GM10266 (cell line): ENCODE measurements around the gene GALNT18.

Experiments
- DNase-seq: peaks from one replicate; pipeline ENCODE4 v3.0.0; 2012; ENCODE audit errors: extremely low spot score
- CTCF ChIP-seq: IDR thresholded peaks from 2 replicates; pipeline ENCODE4 v1.5.1; 2012; ENCODE audit warnings: mild to moderate bottlenecking, low read depth; ENCODE audit not compliant: control insufficient read depth, insufficient read depth; ENCODE audit errors: missing control alignments

GALNT18 gene

GRCh38 chr11:11381471-11382105, 240.2 kb downstream of the GALNT18 start:
- DNase-seq, result no peak

GRCh38 chr11:11380883-11381282, 240.9 kb downstream of the GALNT18 start:
- no peak for DNase-seq
- TF ChIP-seq CTCF, result no peak

More at GRCh38 chr11:11381471-11382105, 240.2 kb downstream of the GALNT18 start:
- TF ChIP-seq CTCF, result no peak

DNA sequence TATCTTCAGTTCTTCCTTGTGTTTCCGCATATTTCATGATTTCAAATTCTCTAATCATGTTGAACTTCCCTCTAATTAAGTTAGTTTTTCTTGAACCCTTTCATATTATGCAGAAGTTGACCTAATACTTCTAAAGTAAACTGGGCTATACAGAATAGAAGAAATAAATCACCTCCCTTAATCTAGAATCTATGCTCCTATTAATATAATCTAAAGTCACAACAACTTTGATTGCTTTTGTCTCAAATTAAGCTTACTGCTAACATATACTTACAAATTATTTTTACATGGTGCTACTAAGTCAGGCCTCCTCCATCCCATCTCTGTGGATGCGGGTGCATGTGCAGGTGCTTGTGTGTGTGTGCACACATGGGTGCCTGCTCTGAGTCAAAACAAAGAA, 241.5 kb downstream of the GALNT18 start:
- TF ChIP-seq CTCF, result no peak
- no peak for DNase-seq

DNA sequence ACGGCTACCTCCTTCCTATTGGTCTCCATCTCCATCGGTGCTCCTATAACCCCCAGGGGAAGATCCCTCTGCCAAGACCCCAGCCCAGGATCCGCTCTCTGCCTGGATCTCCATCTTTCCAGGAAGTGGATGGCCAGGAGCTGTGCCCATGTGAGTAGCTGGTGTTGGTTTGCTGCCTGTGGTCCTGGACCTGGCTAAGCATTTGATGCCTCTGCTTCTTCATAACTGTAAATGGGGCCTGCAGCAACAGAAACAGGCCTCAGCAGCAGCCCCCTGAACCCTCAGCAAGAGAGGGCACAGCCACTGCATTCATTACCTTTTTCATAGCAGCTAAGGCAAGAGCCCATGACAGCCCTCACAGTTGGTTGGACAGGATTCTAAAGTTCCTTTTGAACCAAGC, 242.1 kb downstream of the GALNT18 start:
- no peak for DNase-seq
- TF ChIP-seq CTCF, result no peak

DNA sequence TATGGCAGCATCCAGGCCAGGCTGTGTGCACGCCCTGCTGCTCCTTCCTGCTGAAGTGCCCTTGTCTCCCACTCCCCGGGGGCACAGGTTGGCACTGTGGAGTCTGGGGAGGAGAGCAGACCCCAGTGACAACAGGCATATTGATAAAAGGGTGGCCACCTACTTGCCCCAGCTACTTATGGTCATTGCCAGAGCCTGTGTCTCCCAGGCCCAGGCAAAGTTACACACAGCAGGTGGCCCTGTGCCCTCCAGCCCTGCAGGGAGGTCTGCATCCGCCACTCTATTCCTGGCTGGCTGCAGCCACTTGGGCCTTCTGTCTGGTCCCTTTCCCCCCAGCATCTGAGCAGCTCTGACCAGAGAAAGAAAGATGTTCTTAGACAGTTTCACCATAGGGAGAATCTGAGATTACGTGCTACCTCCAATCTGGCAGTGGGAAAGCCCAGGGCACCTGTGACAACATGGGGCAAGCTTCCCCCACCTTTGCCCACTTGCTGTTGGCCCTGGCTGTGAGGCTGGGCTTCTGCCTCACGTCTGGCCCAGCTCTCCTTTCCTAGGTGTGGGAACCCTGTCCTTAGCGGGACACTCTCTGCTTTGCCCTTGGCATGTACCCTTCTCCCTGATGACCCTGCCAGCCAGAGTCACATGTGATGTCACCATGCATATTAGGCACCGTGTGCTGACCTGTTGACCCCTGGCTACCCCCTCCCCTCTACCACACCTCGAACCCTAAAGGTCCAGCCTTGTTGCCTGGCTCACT, 243.4 kb downstream of the GALNT18 start:
- no peak for DNase-seq
- no peak for TF ChIP-seq CTCF

GRCh38 chr11:11374358-11375148, 247.3 kb downstream of the GALNT18 start:
- TF ChIP-seq CTCF, result no peak
- no peak for DNase-seq
